Measurements from ENCODE around the gene ZNF117. TPM values are rescaled to one million over a fixed set of nuclear protein-coding genes. Genes with fewer than 3 reads are reported as not detected.

ZNF117 gene
- total RNA-seq, 2 donors from 2014 or later = 32.4 to 40.6 TPM

- WGBS, 2 experiments (ENCODE audit: insufficient coverage in 1 of 2, insufficient read length in 1 of 2) = 92 to 95% methylated on average over 7 of the region's 7 CpGs
- Histone ChIP-seq H3K27me3 (ENCODE audit: control insufficient read depth, insufficient read depth, low read length, poor library complexity, severe bottlenecking) (no peaks in the 10 kb centered on the region), H3K4me3 (ENCODE audit: low read length) (no peak overlapping the region), H3K27ac (ENCODE audit: low read depth, low read length) (no peak overlapping the region), H3K4me1 (ENCODE audit: control insufficient read depth, insufficient read depth, low read length) (no peaks in the 10 kb centered on the region), H3K36me3 (ENCODE audit: control insufficient read depth, insufficient read depth, low read length) (peaks cover 57% of the 10 kb centered on the region), H3K9ac (ENCODE audit: extremely low read depth, low read length, poor library complexity, severe bottlenecking) (no peak overlapping the region), H3K9me3 (ENCODE audit: control insufficient read depth, low read length) (peaks cover 93% of the 10 kb centered on the region)
- TF ChIP-seq CTCF (conservative IDR thresholded peaks at IDR 0.05) = no peak
- peaks cover 84% of the 10 kb centered on the region for H3K36me3 Mint-ChIP-seq (ENCODE audit: low read depth)
- H3K4me1 Mint-ChIP-seq = no peaks in the 10 kb centered on the region
- no peak for DNase-seq
- H3K27ac Mint-ChIP-seq = no peak overlapping the region
- H3K27me3 Mint-ChIP-seq (ENCODE audit: insufficient read depth) = no peaks in the 10 kb centered on the region
- no peak overlapping the region for H3K4me3 Mint-ChIP-seq
- H3K9me3 Mint-ChIP-seq = peaks cover 92% of the 10 kb centered on the region
Measured at GRCh38 chr7:64993901-64994300, 3.1 kb upstream of the ZNF117 start.

- Histone ChIP-seq H3K4me3 (ENCODE audit: low read length) (no peak overlapping the region), H3K9me3 (ENCODE audit: control insufficient read depth, low read length) (peaks cover 94% of the 10 kb centered on the region), H3K4me1 (ENCODE audit: control insufficient read depth, insufficient read depth, low read length) (no peaks in the 10 kb centered on the region), H3K27ac (ENCODE audit: low read depth, low read length) (no peak overlapping the region), H3K27me3 (ENCODE audit: control insufficient read depth, insufficient read depth, low read length, poor library complexity, severe bottlenecking) (no peaks in the 10 kb centered on the region), H3K36me3 (ENCODE audit: control insufficient read depth, insufficient read depth, low read length) (peaks cover 58% of the 10 kb centered on the region), H3K9ac (ENCODE audit: extremely low read depth, low read length, poor library complexity, severe bottlenecking) (no peak overlapping the region)
- Mint-ChIP-seq H3K9me3 (peaks cover 92% of the 10 kb centered on the region), H3K27ac (no peak overlapping the region), H3K4me1 (no peaks in the 10 kb centered on the region), H3K27me3 (ENCODE audit: insufficient read depth) (no peaks in the 10 kb centered on the region), H3K36me3 (ENCODE audit: low read depth) (peaks cover 84% of the 10 kb centered on the region), H3K4me3 (no peak overlapping the region)
- no peak for DNase-seq
- no peak for TF ChIP-seq CTCF (conservative IDR thresholded peaks at IDR 0.05)
- 92 to 97% methylated on average over 4 to 5 of the region's 5 CpGs for WGBS, 2 experiments (ENCODE audit: insufficient coverage in 1 of 2, insufficient read length in 1 of 2)
Measured at GRCh38 chr7:64992971-64993370, 2.1 kb upstream of the ZNF117 start.

- Histone ChIP-seq H3K27ac (ENCODE audit: low read depth, low read length) (no peak overlapping the region), H3K4me1 (ENCODE audit: control insufficient read depth, insufficient read depth, low read length) (no peaks in the 10 kb centered on the region), H3K36me3 (ENCODE audit: control insufficient read depth, insufficient read depth, low read length) (peaks cover 67% of the 10 kb centered on the region), H3K9ac (ENCODE audit: extremely low read depth, low read length, poor library complexity, severe bottlenecking) (no peak overlapping the region), H3K9me3 (ENCODE audit: control insufficient read depth, low read length) (peaks cover 94% of the 10 kb centered on the region), H3K4me3 (ENCODE audit: low read length) (peak overlapping the region; percentile 36), H3K27me3 (ENCODE audit: control insufficient read depth, insufficient read depth, low read length, poor library complexity, severe bottlenecking) (no peaks in the 10 kb centered on the region)
- H3K4me3 Mint-ChIP-seq = no peak overlapping the region
- no peak for TF ChIP-seq CTCF (conservative IDR thresholded peaks at IDR 0.05)
- WGBS, 2 experiments (ENCODE audit: insufficient coverage in 1 of 2, insufficient read length in 1 of 2) = 95 to 100% methylated on average over 4 to 7 of the region's 7 CpGs
- no peak for DNase-seq
- H3K36me3 Mint-ChIP-seq (ENCODE audit: low read depth) = peaks cover 87% of the 10 kb centered on the region
- no peaks in the 10 kb centered on the region for H3K4me1 Mint-ChIP-seq
- H3K27ac Mint-ChIP-seq = no peak overlapping the region
- H3K27me3 Mint-ChIP-seq (ENCODE audit: insufficient read depth) = no peaks in the 10 kb centered on the region
- H3K9me3 Mint-ChIP-seq = peaks cover 94% of the 10 kb centered on the region
Measured at GRCh38 chr7:64990216-64990615, 620 bp downstream of the ZNF117 start.

All from endodermal cell (in vitro differentiated cells).